PC-3 (cell line): ENCODE results near the gene RIMBP2. TPM values are rescaled to one million over a fixed set of nuclear protein-coding genes. Genes with fewer than 3 reads are reported as not detected.

Source experiments
- ATAC-seq: fragments of 200-7000 bp; cut with Tn5 transposase; 2 replicates; pipeline ENCODE4 v1.9.1; 2020; ENCODE audit warnings: mild to moderate bottlenecking, moderate library complexity
- BruUV-seq: library from RNA; stranded (reverse); fragments of 400-500 nt; replicated peaks from 2 replicates; lab custom pipeline; 2021; lab: Mats Ljungman, UMichigan
- CTCF ChIA-PET: fragments of 300-600 bp; sonication (Branson Sonifier 250); formaldehyde crosslinking; loops from one replicate; lab custom pipeline; 2022; ENCODE audit warnings: antibody characterized with exemption; lab: Charles Lee
- POLR2A ChIA-PET: fragments of 300-600 bp; sonication (Branson Sonifier 250); formaldehyde crosslinking; loops from one replicate; lab custom pipeline; 2022; ENCODE audit warnings: antibody characterized with exemption; ENCODE audit not compliant: unreplicated experiment; lab: Charles Lee
- DNase-seq: peaks from one replicate; pipeline ENCODE4 v3.0.0-alpha.2; 2015
- H2AFZ ChIP-seq: fragments of 300-600 bp; sonication (generic); 2 replicates; pipeline ENCODE4 v1.6.0; 2016; ENCODE audit warnings: antibody characterized with exemption, low read length
- H3F3A ChIP-seq: fragments of 300-600 bp; sonication (generic); one replicate; pipeline ENCODE4 v1.6.0; 2017; ENCODE audit warnings: antibody characterized with exemption, low read length, control low read depth, mild to moderate bottlenecking; ENCODE audit not compliant: unreplicated experiment
- H3K27ac ChIP-seq: fragments of 300-600 bp; sonication (generic); 2 replicates; pipeline ENCODE4 v1.5.1; 2016; ENCODE audit warnings: mild to moderate bottlenecking, low read length
- H3K27me3 ChIP-seq: fragments of 300-600 bp; sonication (generic); 2 replicates; pipeline ENCODE4 v1.6.1; 2016; ENCODE audit warnings: low read length, mixed read lengths
- H3K36me3 ChIP-seq: fragments of 300-600 bp; sonication (generic); 2 replicates; pipeline ENCODE4 v1.6.1; 2016; ENCODE audit warnings: low read depth, mixed run types, low read length, mixed read lengths
- H3K4me1 ChIP-seq: fragments of 300-600 bp; sonication (generic); 2 replicates; pipeline ENCODE4 v1.5.1; 2016; ENCODE audit warnings: low read length; ENCODE audit not compliant: insufficient read depth
- H3K4me2 ChIP-seq: fragments of 300-600 bp; sonication (generic); 2 replicates; pipeline ENCODE4 v1.6.0; 2016; ENCODE audit warnings: low read length
- H3K4me3 ChIP-seq: fragments of 300-600 bp; sonication (generic); 2 replicates; pipeline ENCODE4 v1.5.1; 2016; ENCODE audit warnings: mild to moderate bottlenecking, low read length, mixed read lengths
- H3K79me2 ChIP-seq: fragments of 300-600 bp; sonication (generic); 2 replicates; pipeline ENCODE4 v1.6.1; 2017; ENCODE audit warnings: low read length, mixed read lengths
- H3K9ac ChIP-seq: fragments of 300-600 bp; sonication (generic); 2 replicates; pipeline ENCODE4 v1.6.0; 2016; ENCODE audit warnings: mild to moderate bottlenecking, low read length
- H3K9me2 ChIP-seq: fragments of 300-600 bp; sonication (generic); replicated peaks from 2 replicates; pipeline ENCODE4 v1.6.1; 2016; ENCODE audit warnings: mixed run types, low read length, mixed read lengths
- H3K9me3 ChIP-seq: fragments of 300-600 bp; sonication (generic); 2 replicates; pipeline ENCODE4 v1.6.1; 2016; ENCODE audit warnings: low read length, mixed read lengths
- H4K20me1 ChIP-seq: fragments of 300-600 bp; sonication (generic); 2 replicates; pipeline ENCODE4 v1.6.1; 2016; ENCODE audit warnings: low read length, mixed read lengths
- EZH2 ChIP-seq: fragments of 300-600 bp; sonication (generic); IDR thresholded peaks from one replicate; pipeline ENCODE4 v1.6.1; 2017; ENCODE audit warnings: antibody characterized with exemption, mild to moderate bottlenecking, low read length; ENCODE audit not compliant: unreplicated experiment
- EZH2phosphoT487 ChIP-seq: fragments of 300-600 bp; sonication (generic); IDR thresholded peaks from 2 replicates; pipeline ENCODE4 v1.6.1; 2018; ENCODE audit warnings: mild to moderate bottlenecking, antibody characterized with exemption, low read length, borderline replicate concordance
- intact Hi-C: fragments of 100-400 bp; cut with micrococcal nuclease; formaldehyde crosslinking; loops from 2 replicates; pipeline ENCODE4 v1.9.0; 2023
- total RNA-seq: library from RNA; depleted of rRNA; stranded (reverse); fragments of >200 nt; gene quantifications from 2 replicates; pipeline ENCODE4 v1.2.3, GENCODE V29; 2014
- TF ChIP-seq, protein P1 (sequence below): fragments of 300-600 bp; sonication (generic); conservative IDR thresholded peaks from 2 replicates; pipeline ENCODE4 v1.5.1; 2017; ENCODE audit warnings: antibody characterized with exemption, low read depth, mild to moderate bottlenecking, low read length

Gene RIMBP2
- total RNA-seq, 1 experiment from 2014 or later, result not detected

DNA sequence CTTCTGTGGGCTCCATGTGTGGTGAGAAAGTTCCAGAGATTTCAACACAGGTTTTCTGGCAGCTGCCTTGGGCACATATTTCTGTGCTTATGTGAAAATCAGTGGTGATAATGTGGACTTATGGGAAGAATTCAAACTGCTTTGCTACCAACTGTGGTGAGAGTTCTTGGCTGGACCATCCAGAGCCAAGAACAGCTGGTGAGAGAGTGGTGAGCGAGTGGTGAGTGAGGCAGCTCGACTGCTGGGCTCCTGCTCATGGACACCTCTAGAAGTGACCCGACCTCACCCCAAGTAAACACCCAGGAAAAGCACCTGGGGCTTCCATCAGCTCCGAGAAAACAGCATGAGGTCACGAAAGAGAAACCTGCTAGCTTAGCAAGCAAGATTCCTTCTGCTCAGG lies 272.0 kb downstream of the RIMBP2 start:
- BruUV-seq, result no TSS peak
- intact Hi-C loops, result no loop called here
- H3K4me1 ChIP-seq, result no peaks in the 10 kb centered on the region
- no peak overlapping the region for H3K4me3 ChIP-seq
- TF ChIP-seq EZH2, result no peak
- TF ChIP-seq, protein P1, sequence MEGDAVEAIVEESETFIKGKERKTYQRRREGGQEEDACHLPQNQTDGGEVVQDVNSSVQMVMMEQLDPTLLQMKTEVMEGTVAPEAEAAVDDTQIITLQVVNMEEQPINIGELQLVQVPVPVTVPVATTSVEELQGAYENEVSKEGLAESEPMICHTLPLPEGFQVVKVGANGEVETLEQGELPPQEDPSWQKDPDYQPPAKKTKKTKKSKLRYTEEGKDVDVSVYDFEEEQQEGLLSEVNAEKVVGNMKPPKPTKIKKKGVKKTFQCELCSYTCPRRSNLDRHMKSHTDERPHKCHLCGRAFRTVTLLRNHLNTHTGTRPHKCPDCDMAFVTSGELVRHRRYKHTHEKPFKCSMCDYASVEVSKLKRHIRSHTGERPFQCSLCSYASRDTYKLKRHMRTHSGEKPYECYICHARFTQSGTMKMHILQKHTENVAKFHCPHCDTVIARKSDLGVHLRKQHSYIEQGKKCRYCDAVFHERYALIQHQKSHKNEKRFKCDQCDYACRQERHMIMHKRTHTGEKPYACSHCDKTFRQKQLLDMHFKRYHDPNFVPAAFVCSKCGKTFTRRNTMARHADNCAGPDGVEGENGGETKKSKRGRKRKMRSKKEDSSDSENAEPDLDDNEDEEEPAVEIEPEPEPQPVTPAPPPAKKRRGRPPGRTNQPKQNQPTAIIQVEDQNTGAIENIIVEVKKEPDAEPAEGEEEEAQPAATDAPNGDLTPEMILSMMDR, result no peak
- TF ChIP-seq EZH2phosphoT487, result no peak
- H3K27me3 ChIP-seq, result no peaks in the 10 kb centered on the region
- DNase-seq (no peak), ATAC-seq (no peak)
- H3K27ac ChIP-seq, result no peak overlapping the region
- ChIA-PET CTCF (no interaction called here), POLR2A (no interaction called here)
- no peak overlapping the region for H3K4me2 ChIP-seq
- no peaks in the 10 kb centered on the region for H3K79me2 ChIP-seq
- H2AFZ ChIP-seq, result no peak overlapping the region
- no peaks in the 10 kb centered on the region for H3K9me2 ChIP-seq
- no peak overlapping the region for H3K9ac ChIP-seq
- no peaks in the 10 kb centered on the region for H4K20me1 ChIP-seq
- no peaks in the 10 kb centered on the region for H3F3A ChIP-seq
- H3K9me3 ChIP-seq, result no peaks in the 10 kb centered on the region
- H3K36me3 ChIP-seq, result no peaks in the 10 kb centered on the region

DNA sequence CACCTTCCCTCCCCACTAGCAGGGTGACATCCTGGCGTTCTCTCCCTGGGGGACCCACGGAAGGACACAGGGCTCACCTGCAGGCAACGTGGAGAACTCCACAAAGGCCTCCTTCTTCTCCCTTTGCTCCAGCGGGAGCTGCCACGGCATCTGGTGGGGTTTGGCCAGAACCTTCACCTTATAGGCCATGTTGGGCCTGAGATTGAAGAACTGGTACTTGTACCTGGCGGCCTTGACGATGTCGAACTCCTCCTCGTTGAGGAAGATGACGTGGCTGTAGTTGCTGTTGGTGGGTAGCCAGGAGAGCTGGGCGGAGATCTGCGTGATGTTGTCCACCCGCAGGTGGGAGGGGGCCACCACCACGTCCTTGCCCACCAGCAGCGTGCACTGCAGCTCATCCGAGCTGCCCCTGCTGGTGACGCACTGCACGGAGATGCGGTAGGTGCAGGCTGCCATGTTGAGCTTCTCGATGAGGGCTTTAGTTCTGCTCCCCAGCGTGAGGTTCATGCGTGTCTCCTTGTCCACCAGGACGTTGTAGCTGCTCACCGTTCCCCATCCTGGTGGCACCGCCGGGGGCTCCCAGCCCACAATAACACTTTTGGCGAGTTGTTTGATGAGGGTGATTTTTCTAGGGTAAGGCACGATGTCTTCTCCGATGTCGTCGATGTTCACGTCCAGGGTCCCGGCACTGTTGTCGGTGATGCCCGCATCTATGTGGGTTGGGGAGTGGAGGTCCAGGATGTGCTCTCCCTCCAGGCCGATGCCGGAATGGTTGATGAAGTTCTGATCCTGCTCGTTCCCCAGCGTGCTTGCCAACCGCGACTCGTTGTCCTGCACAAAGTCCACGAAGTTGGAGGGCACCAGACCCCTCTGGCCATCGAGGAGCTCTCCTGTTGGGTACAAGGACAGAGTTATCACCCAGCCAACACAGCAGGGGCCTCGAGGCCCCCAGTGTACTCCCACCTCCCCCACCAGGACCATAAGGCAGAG lies 274.0 kb downstream of the RIMBP2 start:
- Histone ChIP-seq H3F3A (no peaks in the 10 kb centered on the region), H3K4me3 (no peak overlapping the region), H3K4me1 (no peaks in the 10 kb centered on the region), H3K9me3 (no peaks in the 10 kb centered on the region), H3K27ac (no peak overlapping the region), H2AFZ (no peak overlapping the region), H3K27me3 (no peaks in the 10 kb centered on the region), H3K9ac (no peak overlapping the region), H3K4me2 (no peak overlapping the region), H3K79me2 (no peaks in the 10 kb centered on the region), H4K20me1 (no peaks in the 10 kb centered on the region), H3K36me3 (no peaks in the 10 kb centered on the region), H3K9me2 (no peaks in the 10 kb centered on the region)
- ATAC-seq (no peak), DNase-seq (no peak)
- ChIA-PET CTCF (no interaction called here), POLR2A (no interaction called here)
- no TSS peak for BruUV-seq
- TF ChIP-seq EZH2phosphoT487 (no peak), EZH2 (no peak)
- TF ChIP-seq, protein P1, result no peak
- intact Hi-C loops, result no loop called here
